Tongue (tissue), 2 donors: ENCODE data around the gene ACP2. TPM values are rescaled to one million over a fixed set of nuclear protein-coding genes. Genes with fewer than 3 reads are reported as not detected.
A peak's percentile ranks its signal among the peaks of the same experiment; 100 is the strongest.
"Not testable (repeated sequence)": the region's sequence is repeated elsewhere in the genome, so short reads cannot be mapped to it uniquely, and the experiment has no call there.

Experiments used
- DNase-seq: peaks from one replicate; pipeline ENCODE4 v3.0.0-alpha.2; 2015
- total RNA-seq: library from RNA; depleted of rRNA; stranded (reverse); fragments of >200 nt; gene quantifications from one replicate; pipeline ENCODE4 v1.2.3, GENCODE V29; 2014

ACP2 gene
- total RNA-seq, 1 donor from 2014 or later: 36.9 TPM

DNA sequence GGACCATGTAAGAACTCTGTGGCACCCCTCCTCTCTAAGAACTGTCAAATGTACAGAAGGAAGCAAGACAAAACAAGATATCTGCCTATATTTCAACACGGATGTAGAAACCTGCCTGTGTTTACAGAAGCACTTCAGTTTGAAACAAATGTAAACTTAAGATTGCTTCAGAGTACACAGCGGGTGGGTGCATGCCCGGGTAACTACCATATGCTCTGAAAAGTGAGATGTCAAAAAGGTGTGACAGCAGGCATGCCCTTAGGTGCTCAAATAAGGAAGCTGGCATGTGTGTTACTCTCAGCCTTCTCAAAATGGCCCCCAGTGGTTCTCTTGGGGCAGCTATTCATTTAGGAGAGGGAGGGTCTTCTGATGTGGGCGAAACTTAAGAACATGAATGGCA, 5.2 kb downstream of the ACP2 start:
- DNase-seq: peak; percentile 43

DNA sequence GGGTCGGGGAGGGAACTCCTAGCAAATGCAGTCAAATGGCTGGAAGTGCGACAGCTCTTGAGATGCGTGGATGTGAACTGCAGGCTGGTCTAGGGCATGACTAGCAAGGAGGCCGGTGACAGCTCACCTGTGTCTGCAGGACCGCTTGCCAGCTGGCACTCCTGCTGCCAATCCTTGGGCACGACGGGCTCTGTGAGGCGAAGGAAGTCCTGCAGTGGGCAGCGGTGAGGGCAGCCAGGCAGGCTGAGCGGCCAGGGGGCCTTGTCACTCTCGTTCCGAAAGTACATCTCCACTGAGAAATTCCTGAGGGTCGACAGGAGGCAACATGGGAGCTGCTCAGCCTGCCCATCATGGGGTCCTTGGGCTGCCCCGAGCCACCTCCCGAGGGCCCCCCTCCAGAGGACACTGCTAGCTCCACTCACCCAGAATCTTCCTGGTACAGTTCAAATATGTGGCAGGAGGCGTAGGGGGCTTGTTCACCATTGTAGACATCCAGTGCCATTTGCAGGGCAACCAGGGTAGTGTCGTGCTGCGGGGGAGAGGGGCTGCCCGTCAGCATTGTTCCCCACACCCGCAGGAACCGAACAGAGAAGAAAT, 5.9 kb downstream of the ACP2 start:
- no peak for DNase-seq

GRCh38 chr11:47241841-47242301, 6.7 kb downstream of the ACP2 start:
- DNase-seq: no peak

GRCh38 chr11:47239852-47240251, 8.8 kb downstream of the ACP2 start:
- no peak for DNase-seq

- no peak for DNase-seq
Measured at GRCh38 chr11:47236482-47236881, 12.1 kb downstream of the ACP2 start.

- DNase-seq: no peak
Measured at GRCh38 chr11:47235163-47235562, 13.5 kb downstream of the ACP2 start.

- DNase-seq: peak; percentile 54
Measured at GRCh38 chr11:47234669-47235100, 13.9 kb downstream of the ACP2 start.

DNA sequence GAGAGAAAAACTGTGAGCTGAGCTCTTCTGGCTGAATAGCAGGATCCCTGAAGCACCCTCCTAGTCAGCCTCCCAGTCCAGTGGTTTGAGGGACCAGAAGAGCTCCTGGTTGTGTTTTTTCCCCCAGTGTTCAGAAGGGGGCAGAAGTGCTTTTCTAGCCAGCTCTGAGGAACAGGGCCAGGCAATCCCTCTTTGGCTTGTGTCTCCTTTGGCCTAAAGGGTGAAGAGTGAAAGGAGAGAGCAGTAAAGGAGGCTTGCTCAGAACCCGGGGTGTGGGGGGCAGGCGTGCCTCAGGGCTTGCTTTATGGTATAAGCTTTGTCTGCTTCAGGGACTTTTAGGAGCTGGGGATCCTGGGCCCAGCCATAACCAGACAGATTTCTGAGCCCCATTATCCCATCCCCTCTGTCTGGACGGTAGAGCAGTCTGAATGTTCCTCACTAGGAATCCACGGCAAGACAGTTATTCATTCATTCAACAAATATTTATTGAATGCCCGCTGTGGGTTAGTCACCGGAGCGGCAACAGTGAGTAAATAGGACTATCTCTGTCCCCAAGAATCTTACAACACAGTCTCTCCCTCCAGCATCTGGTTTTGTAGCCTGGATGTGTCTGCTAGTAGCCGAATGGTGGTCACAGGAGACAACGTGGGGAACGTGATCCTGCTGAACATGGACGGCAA, 14.5 kb downstream of the ACP2 start:
- no peak for DNase-seq

DNA sequence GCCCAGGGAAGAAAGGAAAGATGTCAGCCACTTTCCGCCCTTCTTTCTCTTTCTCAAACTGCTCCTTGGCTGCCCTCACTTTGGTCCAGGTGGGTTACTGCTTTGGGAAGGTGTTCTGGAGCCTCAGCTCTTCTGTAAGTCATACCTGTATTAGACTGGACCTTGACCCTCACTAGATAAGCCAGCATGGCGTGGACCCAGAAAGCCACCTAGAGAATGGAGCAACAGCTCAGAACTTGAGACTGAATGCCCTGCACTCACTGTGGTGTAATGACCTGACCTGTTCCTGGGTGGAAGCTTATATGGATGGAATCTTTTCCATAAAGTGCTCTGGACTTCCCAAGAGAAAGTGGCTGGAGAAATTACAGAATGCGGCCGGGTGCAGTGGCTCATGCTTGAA, 15.6 kb downstream of the ACP2 start:
- no peak for DNase-seq

- no peak for DNase-seq
Measured at GRCh38 chr11:47229161-47229560, 19.5 kb downstream of the ACP2 start.

- DNase-seq: no peak
Measured at GRCh38 chr11:47225552-47226400, 22.8 kb downstream of the ACP2 start.

- DNase-seq: no peak
Measured at GRCh38 chr11:47222696-47223095, 25.9 kb downstream of the ACP2 start.

GRCh38 chr11:47220401-47220821, 28.2 kb downstream of the ACP2 start:
- DNase-seq: no peak

GRCh38 chr11:47216121-47216798, 32.4 kb downstream of the ACP2 start:
- DNase-seq: peak; percentile 75

GRCh38 chr11:47215366-47215910, 33.2 kb downstream of the ACP2 start:
- no peak for DNase-seq

- DNase-seq: peak; percentile 93
Measured at GRCh38 chr11:47213950-47214565, 34.6 kb downstream of the ACP2 start.

DNA sequence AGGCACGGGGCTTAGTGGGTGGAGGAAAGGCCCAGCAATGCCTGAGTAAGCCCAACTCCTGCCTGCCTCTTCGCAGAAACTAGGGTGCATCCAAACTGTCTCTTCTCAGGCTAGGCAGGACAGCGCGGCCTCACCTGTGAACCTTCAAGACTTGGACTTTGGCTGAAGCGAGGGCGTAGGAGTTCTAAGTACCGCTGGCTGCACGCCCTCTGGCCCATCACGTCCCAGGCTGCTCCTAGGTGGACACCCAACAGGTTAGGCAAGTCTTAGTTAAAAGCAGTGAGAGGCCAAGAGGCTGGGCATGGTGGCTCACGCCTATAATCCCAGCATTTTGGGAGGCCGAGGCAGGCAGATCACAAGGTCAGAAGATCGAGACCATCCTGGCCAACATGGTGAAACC, 35.7 kb downstream of the ACP2 start:
- DNase-seq: no peak

DNA sequence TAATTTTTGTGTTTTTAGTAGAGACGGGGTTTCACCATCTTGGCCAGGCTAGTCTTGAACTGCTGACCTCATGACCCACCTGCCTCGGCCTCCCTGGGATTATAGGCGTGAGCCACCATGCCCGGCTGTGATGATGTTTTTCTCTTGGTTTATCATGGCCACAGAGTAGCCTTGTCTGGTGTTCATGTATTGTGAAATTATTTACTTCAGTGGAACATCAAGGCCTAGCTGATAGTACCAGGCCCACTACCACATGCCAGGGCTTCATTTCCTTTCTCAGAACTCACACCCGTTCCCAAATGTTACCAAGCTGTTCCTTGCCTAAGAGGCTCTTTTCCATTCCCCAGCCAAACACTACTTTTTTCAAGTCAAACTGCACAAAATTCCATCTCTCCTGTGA, 40.0 kb downstream of the ACP2 start:
- DNase-seq: no peak

DNA sequence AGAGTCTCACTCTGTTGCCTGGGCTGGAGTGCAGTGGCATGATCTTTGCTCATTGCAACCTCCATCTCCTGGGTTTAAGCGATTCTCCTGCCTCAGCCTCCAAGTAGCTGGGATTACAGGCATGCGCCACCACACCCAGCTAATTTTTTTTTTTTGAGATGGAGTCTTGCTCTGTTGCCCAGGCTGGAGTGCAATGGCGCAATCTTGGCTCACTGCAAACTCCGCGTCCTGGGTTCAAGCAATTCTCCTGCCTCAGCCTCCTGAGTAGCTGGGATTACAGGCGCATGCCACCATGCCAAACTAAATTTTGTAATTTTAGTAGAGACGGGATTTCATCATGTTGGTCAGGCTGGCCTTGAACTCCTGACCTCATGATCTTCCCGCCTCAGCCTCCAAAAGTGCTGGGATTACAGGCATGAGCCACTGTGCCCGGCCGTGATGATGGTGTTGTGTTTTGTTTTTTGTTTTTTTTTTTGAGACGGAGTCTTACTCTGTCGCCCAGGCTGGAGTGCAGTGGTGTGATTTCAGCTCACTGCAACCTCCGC, 40.5 kb downstream of the ACP2 start:
- not testable (repeated sequence) for DNase-seq

GRCh38 chr11:47207459-47207858, 41.2 kb downstream of the ACP2 start:
- DNase-seq: no peak

GRCh38 chr11:47206577-47206976, 42.0 kb downstream of the ACP2 start:
- not testable (repeated sequence) for DNase-seq

DNA sequence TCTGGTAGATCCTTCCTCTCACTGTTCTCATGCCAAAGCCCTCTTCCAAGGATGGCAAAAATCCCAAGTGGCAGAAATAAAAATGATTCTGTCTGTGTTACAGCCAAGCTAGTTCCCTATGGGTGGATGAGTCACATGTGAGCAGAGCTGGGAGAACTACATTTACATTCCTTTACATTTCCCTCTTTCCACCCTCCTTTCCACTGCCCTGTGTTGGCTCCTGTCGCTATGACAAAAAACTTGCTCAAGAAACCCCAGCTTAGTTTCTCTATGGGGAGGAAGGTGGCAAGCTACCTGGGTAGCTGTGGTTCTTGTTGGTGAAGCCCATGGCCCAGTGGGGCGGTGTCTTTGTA, 44.0 kb downstream of the ACP2 start:
- no peak for DNase-seq
